CD4-positive, alpha-beta T cell treated with Interferon gamma for 1 hour (primary cell): Measurements from ENCODE around the gene KIAA1958.
"Not testable (repeated sequence)": the region's sequence is repeated elsewhere in the genome, so short reads cannot be mapped to it uniquely, and the experiment has no call there.

Experiments
- DNase-seq: peaks from one replicate; pipeline ENCODE4 v3.0.0-alpha.2; 2020

KIAA1958 gene

DNA sequence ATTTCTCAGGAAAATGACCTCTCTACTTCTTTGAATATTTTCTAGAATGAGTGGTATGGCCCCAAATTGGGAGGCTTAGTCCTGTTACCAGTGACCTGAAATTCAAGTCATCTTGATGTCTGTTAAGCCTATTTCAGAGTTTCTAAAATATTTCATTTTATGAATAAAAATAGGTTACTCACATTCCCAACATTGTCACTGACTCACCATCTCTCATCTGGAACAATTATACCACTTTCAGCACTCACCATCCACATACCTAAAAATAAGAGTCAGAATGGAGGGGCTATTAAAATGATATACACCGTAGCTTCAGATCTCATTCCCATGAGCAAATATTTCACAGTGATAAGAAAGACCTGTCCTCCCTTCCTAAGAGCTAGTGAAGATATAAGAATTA, 71.8 kb downstream of the KIAA1958 start:
- DNase-seq = no peak

- no peak for DNase-seq
These were observed 72.4 kb downstream of the KIAA1958 start for GRCh38 chr9:112558978-112559377.

DNA sequence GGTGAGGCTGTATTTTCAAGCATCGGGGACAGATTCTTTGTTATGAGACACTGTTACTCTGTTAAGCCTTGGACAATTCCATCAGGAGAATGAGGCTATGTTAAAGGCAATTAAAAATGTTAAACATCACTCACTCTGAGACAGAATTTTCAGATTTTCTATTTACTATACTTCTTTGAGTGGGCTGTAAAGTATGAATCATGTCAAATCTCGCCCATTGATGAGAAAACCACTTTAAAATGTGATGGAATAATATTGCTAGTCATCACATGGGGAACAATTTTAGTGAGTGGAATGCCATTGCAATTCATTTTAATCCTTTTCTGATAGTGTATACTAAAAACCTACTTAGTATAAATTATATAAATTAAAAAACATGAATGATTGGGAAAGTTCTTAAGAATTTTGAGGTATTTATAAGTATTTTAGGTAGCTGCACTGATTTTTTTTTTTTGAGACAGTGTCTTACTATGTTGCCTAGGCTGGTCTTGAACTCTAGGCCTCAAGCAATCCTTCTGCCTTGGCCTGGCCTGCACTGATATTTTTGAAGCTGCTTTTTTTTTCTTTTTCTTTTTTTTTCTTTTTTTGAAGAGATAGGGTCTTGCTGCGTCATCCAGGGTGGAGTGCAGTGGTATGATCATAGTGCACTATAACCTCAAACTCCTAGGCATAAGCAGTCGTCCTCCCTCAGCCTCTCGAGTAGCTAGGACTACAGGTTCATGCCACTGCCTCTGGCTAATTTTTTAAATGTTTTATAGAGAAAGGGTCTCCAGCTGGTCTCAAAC, 73.2 kb downstream of the KIAA1958 start:
- no peak for DNase-seq

DNA sequence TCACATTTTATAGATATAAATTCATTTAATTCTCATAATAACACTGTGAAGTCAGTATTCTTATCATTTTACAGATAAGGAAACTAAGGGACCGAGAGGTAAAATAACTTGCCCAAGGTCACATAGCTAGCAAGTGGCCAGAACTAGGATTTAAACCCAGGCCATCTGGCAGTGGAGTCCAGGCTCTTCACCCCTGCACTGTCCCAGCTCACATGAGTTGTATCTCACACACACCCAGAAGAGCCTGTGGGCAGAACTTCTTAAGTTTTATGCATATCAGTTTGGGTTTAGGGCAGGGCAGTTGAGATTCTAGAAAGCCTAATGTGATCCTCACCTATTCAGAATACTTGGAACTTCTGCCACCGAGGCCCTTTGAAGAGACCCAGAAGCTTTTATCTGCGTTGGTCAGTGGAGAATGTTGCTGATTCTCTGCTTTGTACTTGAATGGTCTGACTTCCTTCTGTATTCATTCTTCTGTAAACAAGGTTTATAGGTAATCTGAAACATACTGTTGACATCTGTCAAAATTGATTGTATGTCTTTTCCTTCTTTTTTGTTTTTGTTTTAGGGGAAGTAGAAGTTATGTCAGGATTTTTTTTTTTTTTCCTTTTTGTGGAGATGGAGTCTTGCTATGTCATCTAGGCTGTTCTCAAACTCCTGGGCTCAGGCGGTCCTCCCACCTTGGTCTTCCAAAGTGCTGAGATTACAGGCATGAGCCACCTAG, 75.8 kb downstream of the KIAA1958 start:
- DNase-seq = no peak

GRCh38 chr9:112569186-112569585, 82.6 kb downstream of the KIAA1958 start:
- DNase-seq = no peak

GRCh38 chr9:112570671-112571167, 84.1 kb downstream of the KIAA1958 start:
- no peak for DNase-seq

- DNase-seq = no peak
These were observed 85.2 kb downstream of the KIAA1958 start for GRCh38 chr9:112571624-112572355.

DNA sequence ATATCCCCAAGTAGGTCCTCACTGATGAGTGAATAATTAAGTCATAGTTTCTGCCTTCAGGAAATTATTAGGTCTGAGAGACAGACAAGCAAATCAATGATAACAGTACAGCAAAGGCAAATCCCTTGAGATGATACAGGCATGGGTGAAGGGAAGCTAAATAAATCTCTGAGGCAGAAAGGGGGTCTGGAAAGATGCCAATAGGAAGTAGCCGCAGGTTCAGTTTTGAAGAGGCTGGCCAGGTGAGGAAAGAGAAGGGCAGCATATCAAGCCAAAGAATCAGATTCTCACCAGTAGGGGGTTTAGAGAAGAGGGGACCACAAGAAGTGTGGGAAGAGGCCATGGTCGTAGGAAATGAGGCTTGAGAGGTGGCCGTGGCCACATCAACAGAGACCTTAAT, 85.8 kb downstream of the KIAA1958 start:
- no peak for DNase-seq

- DNase-seq = no peak
These were observed 87.4 kb downstream of the KIAA1958 start for GRCh38 chr9:112574008-112574407.

GRCh38 chr9:112575107-112575506, 88.5 kb downstream of the KIAA1958 start:
- no peak for DNase-seq

GRCh38 chr9:112581469-112582176, 95.0 kb downstream of the KIAA1958 start:
- DNase-seq = no peak

- no peak for DNase-seq
These were observed 96.0 kb downstream of the KIAA1958 start for GRCh38 chr9:112582371-112583262.

- no peak for DNase-seq
These were observed 100.0 kb downstream of the KIAA1958 start for GRCh38 chr9:112586599-112587155.

DNA sequence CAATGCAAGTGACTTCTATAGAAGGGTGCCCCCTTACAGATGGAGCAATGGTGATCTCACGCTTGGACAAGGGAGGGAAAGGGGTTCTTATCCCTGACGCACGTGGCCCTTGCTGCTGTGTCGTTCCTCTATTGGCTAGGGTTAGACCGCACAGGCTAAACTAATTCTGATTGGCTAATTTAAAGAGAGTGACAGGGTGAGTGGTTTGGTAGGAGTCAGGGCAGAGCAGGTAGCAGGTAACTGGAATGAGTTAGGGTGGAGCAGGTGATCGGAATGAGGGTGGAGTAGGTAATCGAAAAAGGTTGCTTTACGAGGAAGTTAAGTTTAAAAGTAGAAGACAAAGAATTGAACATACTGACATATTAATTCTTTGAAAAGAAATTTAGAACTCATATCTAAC, 105.2 kb downstream of the KIAA1958 start:
- not testable (repeated sequence) for DNase-seq

DNA sequence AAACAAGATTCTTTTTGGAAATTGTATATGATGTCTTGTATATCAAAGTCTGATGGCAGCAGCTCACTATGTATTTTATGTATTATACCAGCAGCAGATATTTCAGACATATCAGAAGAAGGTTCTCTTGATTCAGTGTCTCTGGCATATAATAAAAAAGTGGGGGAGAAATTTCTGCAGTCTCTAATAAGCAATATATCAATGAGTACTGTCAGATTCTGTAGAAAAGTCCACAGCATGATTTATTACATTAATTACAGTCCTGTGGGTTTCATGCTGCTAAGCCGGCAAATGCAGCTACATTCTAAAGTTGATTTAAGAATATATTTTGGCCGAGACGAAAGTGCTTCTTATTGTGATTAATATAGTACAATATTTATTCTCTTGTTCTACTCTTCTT, 113.1 kb downstream of the KIAA1958 start:
- no peak for DNase-seq

DNA sequence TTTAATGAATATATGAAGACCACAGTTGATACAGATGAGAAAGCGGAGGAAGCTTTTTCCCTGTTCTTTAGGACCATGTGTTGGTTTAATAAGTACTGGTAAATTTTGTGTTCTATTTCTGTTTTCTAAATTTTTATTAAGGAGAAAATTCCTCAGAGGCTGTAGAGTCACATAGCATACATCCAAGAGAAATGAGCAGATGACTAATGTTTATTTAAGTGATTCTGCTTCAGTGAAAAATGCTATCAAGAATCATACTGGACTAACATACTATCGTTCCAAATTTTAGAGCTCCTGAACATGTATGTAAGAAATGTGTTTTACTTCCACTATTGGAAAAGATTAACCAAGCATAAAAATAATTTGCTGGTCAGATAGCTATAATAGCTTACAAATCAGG, 115.0 kb downstream of the KIAA1958 start:
- no peak for DNase-seq

- DNase-seq = no peak
These were observed 118.2 kb downstream of the KIAA1958 start for GRCh38 chr9:112604790-112605189.

DNA sequence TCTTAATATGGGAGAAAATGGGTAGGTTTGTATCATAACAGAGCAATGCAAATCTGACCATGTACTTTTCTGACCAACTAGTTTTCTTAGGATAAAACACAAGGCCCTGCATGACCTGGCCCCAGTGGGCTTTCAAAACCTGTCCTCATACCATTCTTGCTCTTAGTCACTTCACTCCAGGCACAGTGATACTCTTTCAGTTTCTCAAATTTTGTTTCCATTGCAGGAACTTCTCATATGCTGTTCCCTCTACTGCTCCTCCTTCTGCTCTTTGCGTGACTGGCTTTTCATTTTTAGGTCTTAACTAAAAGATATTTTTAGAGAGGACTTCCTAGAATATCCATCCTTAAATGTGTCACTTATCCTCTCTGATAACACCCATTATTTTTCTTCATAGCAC, 118.9 kb downstream of the KIAA1958 start:
- no peak for DNase-seq

- DNase-seq = no peak
These were observed 119.5 kb downstream of the KIAA1958 start for GRCh38 chr9:112605963-112606699.

GRCh38 chr9:112608851-112609250, 122.2 kb downstream of the KIAA1958 start:
- no peak for DNase-seq
